Calu3 (cell line): ENCODE results near the gene VPS13D. TPM values are rescaled to one million over a fixed set of nuclear protein-coding genes. Genes with fewer than 3 reads are reported as not detected.

Experiments
- BruUV-seq: library from RNA; stranded (reverse); fragments of 400-500 nt; replicated peaks from 2 replicates; lab custom pipeline; 2021; lab: Mats Ljungman, UMichigan
- CTCF ChIA-PET: fragments of 300-600 bp; sonication (Branson Sonifier 250); formaldehyde crosslinking; loops from one replicate; lab custom pipeline; 2022; ENCODE audit warnings: antibody characterized with exemption; lab: Charles Lee
- DNase-seq: peaks from one replicate; pipeline ENCODE4 v3.0.0; 2022
- H3K27ac Mint-ChIP-seq: one replicate; pipeline ENCODE4 v1.8.0; 2022; ENCODE audit warnings: mixed read lengths; ENCODE audit not compliant: unreplicated experiment
- H3K27me3 Mint-ChIP-seq: one replicate; pipeline ENCODE4 v1.8.0; 2022; ENCODE audit warnings: mixed read lengths; ENCODE audit not compliant: unreplicated experiment
- H3K36me3 Mint-ChIP-seq: one replicate; pipeline ENCODE4 v1.8.0; 2022; ENCODE audit warnings: mild to moderate bottlenecking, moderate library complexity, mixed read lengths; ENCODE audit not compliant: insufficient read depth, unreplicated experiment
- H3K4me1 Mint-ChIP-seq: one replicate; pipeline ENCODE4 v1.8.0; 2022; ENCODE audit warnings: mild to moderate bottlenecking, low read depth, mixed read lengths; ENCODE audit not compliant: unreplicated experiment
- H3K4me3 Mint-ChIP-seq: one replicate; pipeline ENCODE4 v1.8.0; 2022; ENCODE audit warnings: mild to moderate bottlenecking, low read depth, moderate library complexity, mixed read lengths; ENCODE audit not compliant: unreplicated experiment
- H3K9me3 Mint-ChIP-seq: one replicate; pipeline ENCODE4 v1.8.0; 2022; ENCODE audit warnings: low read depth, mixed read lengths; ENCODE audit not compliant: unreplicated experiment
- CTCF ChIP-seq: fragments of 200-600 bp; IDR thresholded peaks from one replicate; pipeline ENCODE4 v1.8.0; 2022; ENCODE audit warnings: antibody characterized with exemption; ENCODE audit not compliant: unreplicated experiment
- intact Hi-C: fragments of 100-400 bp; cut with micrococcal nuclease; formaldehyde crosslinking; loops from one replicate; pipeline ENCODE4 v1.10.0; 2022; ENCODE audit not compliant: unreplicated experiment
- total RNA-seq: library from RNA; stranded (reverse); gene quantifications from 2 replicates; pipeline ENCODE4 v1.2.3, GENCODE V29; 2022

The VPS13D gene
- total RNA-seq, 1 experiment from 2014 or later: 30.6 TPM

- no peaks in the 10 kb centered on the region for H3K27me3 Mint-ChIP-seq
- peaks cover 14% of the 10 kb centered on the region for H3K36me3 Mint-ChIP-seq
- CTCF ChIA-PET: no interaction called here
- no TSS peak for BruUV-seq
- no peaks in the 10 kb centered on the region for H3K9me3 Mint-ChIP-seq
- H3K4me3 Mint-ChIP-seq: no peak overlapping the region
- no peak overlapping the region for H3K27ac Mint-ChIP-seq
- no peak for TF ChIP-seq CTCF
- intact Hi-C loops: no loop called here
- DNase-seq: no peak
- no peaks in the 10 kb centered on the region for H3K4me1 Mint-ChIP-seq
Observed at GRCh38 chr1:12417389-12417788, 187.6 kb downstream of the VPS13D start.

GRCh38 chr1:12420171-12420570, 190.3 kb downstream of the VPS13D start:
- Mint-ChIP-seq H3K4me1 (no peaks in the 10 kb centered on the region), H3K9me3 (no peaks in the 10 kb centered on the region), H3K27ac (no peak overlapping the region), H3K27me3 (no peaks in the 10 kb centered on the region), H3K4me3 (no peak overlapping the region), H3K36me3 (peaks cover 14% of the 10 kb centered on the region)
- intact Hi-C loops: no loop called here
- CTCF ChIA-PET: no interaction called here
- no TSS peak for BruUV-seq
- no peak for DNase-seq
- TF ChIP-seq CTCF: no peak

GRCh38 chr1:12422488-12422887, 192.7 kb downstream of the VPS13D start:
- intact Hi-C loops: no loop called here
- Mint-ChIP-seq H3K4me3 (no peak overlapping the region), H3K27me3 (no peaks in the 10 kb centered on the region), H3K36me3 (peaks cover 7% of the 10 kb centered on the region), H3K27ac (no peak overlapping the region), H3K4me1 (no peaks in the 10 kb centered on the region), H3K9me3 (no peaks in the 10 kb centered on the region)
- no peak for DNase-seq
- no peak for TF ChIP-seq CTCF
- CTCF ChIA-PET: no interaction called here
- no TSS peak for BruUV-seq

- no TSS peak for BruUV-seq
- no peak for TF ChIP-seq CTCF
- no peaks in the 10 kb centered on the region for H3K27me3 Mint-ChIP-seq
- CTCF ChIA-PET: no interaction called here
- no peaks in the 10 kb centered on the region for H3K9me3 Mint-ChIP-seq
- H3K4me1 Mint-ChIP-seq: no peaks in the 10 kb centered on the region
- H3K27ac Mint-ChIP-seq: no peak overlapping the region
- no peaks in the 10 kb centered on the region for H3K36me3 Mint-ChIP-seq
- intact Hi-C loops: no loop called here
- no peak overlapping the region for H3K4me3 Mint-ChIP-seq
- no peak for DNase-seq
Observed at GRCh38 chr1:12424087-12424529, 194.3 kb downstream of the VPS13D start.
